Kidney (tissue), 14 donors: ENCODE measurements around the gene IGSF23. TPM values are rescaled to one million over a fixed set of nuclear protein-coding genes. Genes with fewer than 3 reads are reported as not detected.

ENCODE experiments used
- DNase-seq, 5 donors: peaks; one replicate each; pipeline ENCODE4 v3.0.0-alpha.2; 2013 to 2020
- FAIRE-seq: peaks from 2 replicates; lab custom pipeline; 2012; peaks lifted over from hg19 to GRCh38; lab: Jason Lieb, UNC
- H3K27ac ChIP-seq, 2 donors: one replicate each; pipeline ENCODE4 v1.7.0; 2013; ENCODE audit warnings: low read depth in 2 of 2, low read length in 2 of 2, inconsistent platforms in 1 of 2
- H3K27me3 ChIP-seq: one replicate; pipeline ENCODE4 v1.7.1; 2013; ENCODE audit warnings: low read length, inconsistent platforms; ENCODE audit not compliant: control insufficient read depth, insufficient read depth
- H3K36me3 ChIP-seq, 3 donors: one replicate each; pipeline versions ENCODE4 v1.7.0 to v1.7.1; 2013; ENCODE audit warnings: low read length in 3 of 3, control low read depth in 1 of 3, inconsistent platforms in 1 of 3; ENCODE audit not compliant: insufficient read depth in 3 of 3, control insufficient read depth in 2 of 3
- H3K4me1 ChIP-seq, 3 donors: one replicate each; pipeline versions ENCODE4 v1.7.0 to v1.7.1; 2013; ENCODE audit warnings: low read length in 3 of 3, inconsistent platforms in 1 of 3, low read depth in 1 of 3; ENCODE audit not compliant: control insufficient read depth in 2 of 3, insufficient read depth in 2 of 3
- H3K4me3 ChIP-seq, 3 donors: one replicate each; pipeline versions ENCODE4 v1.7.0 to v1.8.1; 2013; ENCODE audit warnings: low read length in 3 of 3, control low read depth in 1 of 3, inconsistent platforms in 1 of 3
- H3K9ac ChIP-seq, 3 donors: one replicate each; pipeline versions ENCODE4 v1.7.0 to v1.7.1; 2013; ENCODE audit warnings: low read length in 3 of 3, control low read depth in 1 of 3, inconsistent platforms in 1 of 3
- H3K9me3 ChIP-seq, 3 donors: one replicate each; pipeline versions ENCODE4 v1.7.0 to v1.7.1; 2013; ENCODE audit warnings: low read length in 3 of 3, control low read depth in 1 of 3, inconsistent platforms in 1 of 3; ENCODE audit not compliant: control insufficient read depth in 2 of 3, insufficient read depth in 1 of 3
- CTCF ChIP-seq: IDR thresholded peaks from 3 replicates; pipeline ENCODE4 v1.5.1; 2012; ENCODE audit warnings: mild to moderate bottlenecking, moderate library complexity, borderline replicate concordance; ENCODE audit not compliant: insufficient read depth; ENCODE audit errors: extremely low read depth
- intact Hi-C: fragments of 100-400 bp; cut with DNase I; formaldehyde crosslinking; loops from one replicate; pipeline ENCODE4 v1.11.1; 2022
- polyA plus RNA-seq: library from polyadenylated mRNA; stranded (reverse); fragments of 350-450 nt; fragmentation: Illumina TruSeq; extraction: RNeasy Lipid Tissue Mini Kit (QIAGEN cat#74804); gene quantifications from one replicate; pipeline ENCODE4 v1.2.3, GENCODE V29; 2014; ENCODE audit warnings: low read depth, low replicate concordance; ENCODE audit not compliant: insufficient read depth
- total RNA-seq: library from RNA; stranded (reverse); fragmentation: NEBNext Ultra II Directional; extraction: Animal tissue kit (Norgen Biotek cat#: 25700); gene quantifications from one replicate; pipeline ENCODE4 v1.2.1, GENCODE V29; 2021
- donor health status: control.
- donor health status: control.
- donor health status: control.
- donor health status: control.
- donor health status: control.
- donor health status: DM: yes; HTN: yes; CAD: no.
- donor health status: Normal renal cell carcinoma (clear cell type).

The IGSF23 gene
- total and polyA plus RNA-seq, 2 donors from 2014 or later, result not detected

GRCh38 chr19:44620667-44621066, 7.3 kb downstream of the IGSF23 start:
- Histone ChIP-seq H3K4me3 (no peak overlapping the region), H3K27ac (no peak overlapping the region), H3K4me1 (peaks cover 0 to 5% (median 0%) of the 10 kb centered on the region in 3 donors), H3K36me3 (no peaks in the 10 kb centered on the region), H3K9me3 (no peaks in the 10 kb centered on the region), H3K27me3 (no peaks in the 10 kb centered on the region), H3K9ac (no peak overlapping the region)
- intact Hi-C loops, result no loop called here
- DNase-seq (no peak), FAIRE-seq (no peak)
- TF ChIP-seq CTCF, result no peak

GRCh38 chr19:44621367-44621766, 8.0 kb downstream of the IGSF23 start:
- FAIRE-seq (no peak), DNase-seq (no peak)
- no peak overlapping the region for H3K27ac ChIP-seq
- H3K9me3 ChIP-seq, result no peaks in the 10 kb centered on the region
- TF ChIP-seq CTCF, result no peak
- peaks cover 0 to 7% (median under 1%) of the 10 kb centered on the region in 3 donors for H3K4me1 ChIP-seq
- H3K9ac ChIP-seq, result no peak overlapping the region
- no peak overlapping the region for H3K4me3 ChIP-seq
- H3K36me3 ChIP-seq, result no peaks in the 10 kb centered on the region
- no peaks in the 10 kb centered on the region for H3K27me3 ChIP-seq
- intact Hi-C loops, result no loop called here

DNA sequence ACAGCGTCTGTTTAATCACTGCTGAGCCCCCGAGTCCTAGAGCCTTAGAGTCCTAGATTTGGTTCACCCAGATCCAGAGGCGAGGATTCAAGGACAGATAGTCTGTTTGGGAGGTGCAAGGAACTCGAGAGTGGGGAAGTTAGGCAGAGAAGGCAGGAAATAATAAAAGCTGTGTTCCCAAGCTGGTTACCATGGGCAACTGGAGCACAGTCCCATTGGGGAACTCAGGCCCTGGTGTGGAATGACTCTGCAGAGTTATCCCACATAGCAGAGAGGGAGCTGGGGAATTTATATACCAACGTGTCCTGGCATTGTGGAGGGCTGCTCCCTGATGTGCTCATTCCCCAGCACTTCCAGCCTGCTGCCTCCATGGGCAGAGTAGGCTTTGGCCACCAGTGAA, 9.7 kb downstream of the IGSF23 start:
- DNase-seq (peak in 2 of 5 donors; percentile 15 to 51), FAIRE-seq (no peak)
- H3K4me3 ChIP-seq, result no peak overlapping the region
- H3K27me3 ChIP-seq, result no peaks in the 10 kb centered on the region
- H3K27ac ChIP-seq, result no peak overlapping the region
- no peak overlapping the region for H3K9ac ChIP-seq
- intact Hi-C loops, result no loop called here
- peaks cover 0 to 7% (median 2%) of the 10 kb centered on the region in 3 donors for H3K4me1 ChIP-seq
- H3K36me3 ChIP-seq, result no peaks in the 10 kb centered on the region
- TF ChIP-seq CTCF, result no peak
- H3K9me3 ChIP-seq, result no peaks in the 10 kb centered on the region

DNA sequence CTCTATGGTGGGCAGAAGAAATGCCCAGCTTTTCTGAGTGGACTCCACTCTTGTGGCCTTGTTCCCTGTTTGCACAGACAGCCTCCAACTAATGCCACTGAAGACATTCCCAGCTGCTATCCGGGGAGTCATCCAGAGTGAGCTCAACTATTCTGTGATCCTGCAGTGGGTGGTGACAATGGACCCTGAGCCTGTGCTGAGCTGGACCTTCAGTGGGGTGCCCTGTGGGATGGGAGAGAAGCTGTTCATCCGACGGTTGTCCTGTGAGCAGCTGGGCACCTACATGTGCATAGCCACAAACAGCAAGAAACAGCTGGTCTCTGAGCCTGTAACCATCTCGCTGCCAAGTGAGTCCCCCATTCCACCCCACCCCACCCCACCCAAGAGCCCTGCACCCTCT, 10.3 kb downstream of the IGSF23 start:
- Histone ChIP-seq H3K4me3 (no peak overlapping the region), H3K9ac (no peak overlapping the region), H3K4me1 (peaks cover 0 to 7% (median 2%) of the 10 kb centered on the region in 3 donors), H3K27ac (no peak overlapping the region), H3K36me3 (no peaks in the 10 kb centered on the region), H3K27me3 (no peaks in the 10 kb centered on the region), H3K9me3 (no peaks in the 10 kb centered on the region)
- no peak for TF ChIP-seq CTCF
- FAIRE-seq, result no peak
- no peak for DNase-seq
- intact Hi-C loops, result no loop called here
